Peyer's patch (tissue), 4 donors: ENCODE results near the gene SPPL3. TPM values are rescaled to one million over a fixed set of nuclear protein-coding genes. Genes with fewer than 3 reads are reported as not detected.
"Not testable (repeated sequence)": the region's sequence is repeated elsewhere in the genome, so short reads cannot be mapped to it uniquely, and the experiment has no call there.

Source experiments
- DNase-seq, 3 donors: peaks; one replicate each; pipeline ENCODE4 v3.0.0-alpha.2; 2017 to 2019
- H3K27ac ChIP-seq, 4 donors: fragments of 200-600 bp; sonication (generic); one replicate each; pipeline ENCODE4 v1.5.1; 2016 to 2019
- H3K27me3 ChIP-seq, 2 donors: fragments of 200-600 bp; sonication (generic); one replicate each; pipeline ENCODE4 v1.5.1; 2019
- H3K36me3 ChIP-seq, 3 donors: fragments of 200-600 bp; sonication (generic); one replicate each; pipeline ENCODE4 v1.5.1; 2016 to 2019
- H3K4me1 ChIP-seq, 4 donors: fragments of 200-600 bp; sonication (generic); one replicate each; pipeline ENCODE4 v1.5.1; 2016 to 2019
- H3K4me3 ChIP-seq, 4 donors: fragments of 200-600 bp; sonication (generic); 1 replicate in 3 of 4; 2 replicates in 1 of 4; pipeline ENCODE4 v1.5.1; 2016 to 2019; ENCODE audit warnings: mild to moderate bottlenecking in 1 of 4
- H3K9me3 ChIP-seq, 4 donors: fragments of 200-600 bp; sonication (generic); one replicate each; pipeline ENCODE4 v1.5.1; 2016 to 2019; ENCODE audit warnings: mild to moderate bottlenecking in 1 of 4
- POLR2A ChIP-seq, 2 donors: fragments of 450-650 bp; IDR thresholded peaks; one replicate each; pipeline ENCODE4 v1.5.1; 2017; ENCODE audit warnings: antibody characterized with exemption in 2 of 2, mild to moderate bottlenecking in 2 of 2, moderate library complexity in 2 of 2
- total RNA-seq, 4 donors: library from RNA; depleted of rRNA; stranded (reverse); fragments of >200 nt; gene quantifications; one replicate each; pipeline ENCODE4 v1.1.0, GENCODE V29; 2016
- TF ChIP-seq, protein P1 (sequence below), 6 experiments: fragments of 450-650 bp in 4 of 6; fragments of 200-600 bp in 2 of 6; sonication (generic) in 1 of 6; IDR thresholded peaks; one replicate each; pipeline ENCODE4 v1.5.1; 2017 to 2019; ENCODE audit warnings: antibody characterized with exemption in 6 of 6, mild to moderate bottlenecking in 3 of 6, moderate library complexity in 1 of 6

The SPPL3 gene
- total RNA-seq, 4 donors from 2014 or later, result 26.4 to 50.2 (median 34.9) TPM

DNA sequence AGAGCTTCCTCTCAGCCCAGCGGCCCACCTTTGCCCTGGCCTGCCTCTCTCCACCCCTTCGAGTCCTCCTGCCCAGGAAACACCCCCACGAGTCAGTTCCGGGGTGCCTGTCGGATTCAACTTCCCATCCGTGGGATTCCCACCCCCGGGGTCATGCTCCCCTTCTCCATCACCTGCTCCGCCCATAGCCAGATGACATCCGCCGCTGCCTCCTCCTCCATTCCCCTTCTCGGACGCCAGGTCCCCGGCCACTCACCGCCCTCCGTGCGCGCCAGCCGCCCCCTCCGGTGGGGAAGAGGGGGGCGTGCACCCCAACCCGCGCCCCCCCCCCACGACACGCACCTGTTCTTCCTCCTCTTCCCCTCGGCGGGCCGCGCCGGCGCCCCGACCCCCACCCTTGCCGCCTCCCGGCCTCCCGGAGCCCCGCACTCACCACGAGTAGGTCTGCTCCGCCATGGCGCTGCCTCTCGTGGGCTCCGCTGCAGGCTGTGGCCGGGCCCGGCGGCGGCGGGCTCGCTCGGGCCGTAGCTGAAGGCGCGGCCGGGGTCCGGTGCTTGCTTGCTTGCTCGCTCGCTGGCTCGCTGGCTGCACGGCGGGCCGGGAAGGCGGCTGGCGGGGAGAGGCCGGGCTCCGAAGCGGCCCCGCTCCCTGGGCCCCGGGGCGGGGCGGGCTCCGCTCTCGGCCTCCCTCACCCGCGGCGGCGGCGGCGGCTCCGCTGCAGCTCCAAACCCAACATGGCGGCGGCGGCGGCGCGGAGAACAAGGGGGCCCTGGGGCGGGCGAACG is 554 bp downstream of the SPPL3 start:
- Histone ChIP-seq H3K4me1 (peaks cover 0 to 20% (median 10%) of the 10 kb centered on the region in 4 donors), H3K27ac (peak overlapping the region; percentile 93 to 98 (median 96)), H3K36me3 (no peaks in the 10 kb centered on the region), H3K4me3 (peak overlapping the region; percentile 96 to 100 (median 98)), H3K27me3 (no peaks in the 10 kb centered on the region), H3K9me3 (no peaks in the 10 kb centered on the region)
- peak; percentile 79 to 93 (median 91) for DNase-seq
- TF ChIP-seq POLR2A (IDR thresholded peaks at IDR 0.05), result peak; percentile 63 to 81
- TF ChIP-seq, protein P1, sequence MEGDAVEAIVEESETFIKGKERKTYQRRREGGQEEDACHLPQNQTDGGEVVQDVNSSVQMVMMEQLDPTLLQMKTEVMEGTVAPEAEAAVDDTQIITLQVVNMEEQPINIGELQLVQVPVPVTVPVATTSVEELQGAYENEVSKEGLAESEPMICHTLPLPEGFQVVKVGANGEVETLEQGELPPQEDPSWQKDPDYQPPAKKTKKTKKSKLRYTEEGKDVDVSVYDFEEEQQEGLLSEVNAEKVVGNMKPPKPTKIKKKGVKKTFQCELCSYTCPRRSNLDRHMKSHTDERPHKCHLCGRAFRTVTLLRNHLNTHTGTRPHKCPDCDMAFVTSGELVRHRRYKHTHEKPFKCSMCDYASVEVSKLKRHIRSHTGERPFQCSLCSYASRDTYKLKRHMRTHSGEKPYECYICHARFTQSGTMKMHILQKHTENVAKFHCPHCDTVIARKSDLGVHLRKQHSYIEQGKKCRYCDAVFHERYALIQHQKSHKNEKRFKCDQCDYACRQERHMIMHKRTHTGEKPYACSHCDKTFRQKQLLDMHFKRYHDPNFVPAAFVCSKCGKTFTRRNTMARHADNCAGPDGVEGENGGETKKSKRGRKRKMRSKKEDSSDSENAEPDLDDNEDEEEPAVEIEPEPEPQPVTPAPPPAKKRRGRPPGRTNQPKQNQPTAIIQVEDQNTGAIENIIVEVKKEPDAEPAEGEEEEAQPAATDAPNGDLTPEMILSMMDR (IDR thresholded peaks at IDR 0.05), result peak in 1 of 6 experiments; percentile 13

GRCh38 chr12:120902846-120903411 is 1.2 kb downstream of the SPPL3 start:
- Histone ChIP-seq H3K27me3 (no peaks in the 10 kb centered on the region), H3K36me3 (no peaks in the 10 kb centered on the region), H3K9me3 (no peaks in the 10 kb centered on the region), H3K4me1 (peaks cover 0 to 20% (median 10%) of the 10 kb centered on the region in 4 donors), H3K4me3 (peak overlapping the region; percentile 96 to 100 (median 98)), H3K27ac (peak overlapping the region; percentile 93 to 98 (median 96))
- no peak for TF ChIP-seq POLR2A (IDR thresholded peaks at IDR 0.05)
- TF ChIP-seq, protein P1 (IDR thresholded peaks at IDR 0.05), result no peak
- no peak for DNase-seq

DNA sequence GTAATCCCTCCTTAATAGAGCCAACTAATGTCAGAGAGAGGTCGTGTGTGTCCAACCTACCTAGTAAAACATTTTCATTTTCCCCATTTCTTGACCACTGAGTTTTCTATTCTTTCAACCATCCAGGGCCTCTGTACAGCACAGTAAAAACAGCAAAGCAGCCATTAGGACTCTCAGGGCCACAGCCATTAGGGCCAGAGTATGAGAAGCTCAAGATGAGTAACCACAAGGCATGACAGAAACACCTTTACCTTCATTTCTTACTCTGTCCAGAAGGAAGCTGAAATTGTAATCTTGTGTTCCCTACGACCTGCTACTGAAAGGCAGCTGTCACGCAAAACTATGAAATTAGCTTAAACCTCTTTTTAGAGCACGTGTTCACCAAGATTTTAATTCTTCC is 2.3 kb downstream of the SPPL3 start:
- Histone ChIP-seq H3K9me3 (no peaks in the 10 kb centered on the region), H3K27ac (no peak overlapping the region), H3K4me3 (peak overlapping the region in 2 of 4 donors; percentile 98 to 100), H3K27me3 (no peaks in the 10 kb centered on the region), H3K4me1 (peaks cover 0 to 20% (median 10%) of the 10 kb centered on the region in 4 donors), H3K36me3 (no peaks in the 10 kb centered on the region)
- TF ChIP-seq, protein P1 (IDR thresholded peaks at IDR 0.05), result no peak
- no peak for TF ChIP-seq POLR2A (IDR thresholded peaks at IDR 0.05)
- no peak for DNase-seq

GRCh38 chr12:120901101-120901500 is 3.1 kb downstream of the SPPL3 start:
- H3K27ac ChIP-seq, DNase-seq, H3K9me3 ChIP-seq, H3K4me3 ChIP-seq, H3K27me3 ChIP-seq, H3K36me3 ChIP-seq: not testable (repeated sequence)
- peaks cover 0 to 20% (median 10%) of the 10 kb centered on the region in 4 donors for H3K4me1 ChIP-seq

DNA sequence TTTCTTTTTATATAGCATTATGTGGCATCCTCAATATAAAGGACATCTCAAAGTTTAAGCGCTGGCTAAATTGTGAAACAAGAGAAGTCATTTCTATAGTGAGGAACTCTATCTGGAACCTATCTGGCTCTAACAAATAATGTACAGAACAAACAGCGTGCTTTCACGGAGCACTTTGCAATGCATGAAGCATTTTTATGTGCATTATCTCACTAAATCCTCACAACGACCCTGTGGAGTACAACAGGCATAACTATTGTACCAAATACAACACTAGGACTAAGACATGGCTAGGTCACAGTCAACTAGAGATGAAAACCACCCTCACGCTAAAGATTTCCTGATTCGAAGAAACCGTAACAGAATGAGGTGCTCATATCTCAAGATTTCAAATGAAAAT is 8.6 kb downstream of the SPPL3 start:
- Histone ChIP-seq H3K27me3 (no peaks in the 10 kb centered on the region), H3K4me1 (peaks cover 0 to 15% (median 2%) of the 10 kb centered on the region in 4 donors), H3K9me3 (no peaks in the 10 kb centered on the region), H3K36me3 (peaks cover 0 to 13% (median 0%) of the 10 kb centered on the region in 3 donors), H3K4me3 (no peak overlapping the region), H3K27ac (no peak overlapping the region)
- TF ChIP-seq, protein P1 (IDR thresholded peaks at IDR 0.05), result no peak
- no peak for TF ChIP-seq POLR2A (IDR thresholded peaks at IDR 0.05)
- DNase-seq, result no peak

DNA sequence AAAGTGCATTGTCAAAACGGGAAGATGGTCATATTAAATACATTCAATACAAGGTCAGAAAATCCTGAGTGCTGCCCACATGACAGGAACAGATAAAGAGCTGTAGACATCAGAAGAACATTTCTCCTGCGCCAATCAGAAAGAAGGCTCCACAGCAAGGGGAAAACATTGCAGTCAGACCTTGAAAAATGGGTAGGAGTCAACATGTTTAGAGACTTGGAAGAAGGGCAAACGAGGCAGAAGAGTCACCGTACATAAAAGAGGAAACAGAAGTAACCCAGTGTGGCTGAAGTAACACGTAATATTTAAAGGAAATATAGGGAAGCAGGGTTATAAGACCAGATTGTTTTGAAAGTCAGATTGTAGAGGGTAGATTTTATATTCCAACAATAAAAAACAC is 11.9 kb downstream of the SPPL3 start:
- Histone ChIP-seq H3K36me3 (peaks cover 0 to 13% (median 0%) of the 10 kb centered on the region in 3 donors), H3K27ac (no peak overlapping the region), H3K4me3 (no peak overlapping the region), H3K27me3 (no peaks in the 10 kb centered on the region), H3K9me3 (no peaks in the 10 kb centered on the region), H3K4me1 (peaks cover 0 to 18% (median 0%) of the 10 kb centered on the region in 4 donors)
- DNase-seq, result no peak
- no peak for TF ChIP-seq POLR2A (IDR thresholded peaks at IDR 0.05)
- TF ChIP-seq, protein P1 (IDR thresholded peaks at IDR 0.05), result no peak
